ENCODE results near the gene PTGDR.

GRCh38 chr14:52259434-52259833, 8.1 kb upstream of the PTGDR start:
- TF ChIP-seq CTCF (IDR thresholded peaks at IDR 0.05), result no peak
- no peak for TF ChIP-seq POLR2AphosphoS5 (IDR thresholded peaks at IDR 0.05)
- TF ChIP-seq EP300 (IDR thresholded peaks at IDR 0.05), result no peak
- no peak for TF ChIP-seq POLR2A (IDR thresholded peaks at IDR 0.05)

Data from sigmoid colon (tissue), 4 donors.